Esophagus muscularis mucosa (tissue), 4 donors: ENCODE results near the gene PPFIBP1. TPM values are rescaled to one million over a fixed set of nuclear protein-coding genes. Genes with fewer than 3 reads are reported as not detected.
"Not testable (repeated sequence)": the region's sequence is repeated elsewhere in the genome, so short reads cannot be mapped to it uniquely, and the experiment has no call there.

Source experiments
- DNase-seq: peaks from one replicate; pipeline ENCODE4 v3.0.0-alpha.2; 2017; ENCODE audit errors: extremely low spot score
- H3K27ac ChIP-seq, 4 donors: fragments of 200-600 bp; sonication (generic); replicated peaks in 1 of 4; 1 replicate in 3 of 4; 2 replicates in 1 of 4; pipeline ENCODE4 v1.5.1; 2016 to 2019; ENCODE audit warnings: mild to moderate bottlenecking in 1 of 4
- H3K27me3 ChIP-seq, 4 donors: fragments of 200-600 bp; sonication (generic); one replicate each; pipeline versions ENCODE4 v1.5.1 to v1.6.0; 2016 to 2019
- H3K36me3 ChIP-seq, 4 donors: fragments of 200-600 bp; sonication (generic); one replicate each; pipeline ENCODE4 v1.5.1; 2016 to 2019
- H3K4me1 ChIP-seq, 4 donors: fragments of 200-600 bp; sonication (generic); one replicate each; pipeline ENCODE4 v1.5.1; 2016 to 2019
- H3K4me3 ChIP-seq, 4 donors: fragments of 200-600 bp; sonication (generic); 1 replicate in 2 of 4; 2 replicates in 2 of 4; pipeline ENCODE4 v1.5.1; 2016 to 2019; ENCODE audit warnings: mild to moderate bottlenecking in 4 of 4, moderate library complexity in 1 of 4
- H3K9me3 ChIP-seq, 4 donors: fragments of 200-600 bp; sonication (generic); 1 replicate in 3 of 4; 2 replicates in 1 of 4; pipeline ENCODE4 v1.5.1; 2016 to 2019
- CTCF ChIP-seq, 3 experiments: fragments of 200-600 bp in 2 of 3; fragments of 450-650 bp in 1 of 3; sonication (generic) in 2 of 3; IDR thresholded peaks; one replicate each; pipeline ENCODE4 v1.5.1; 2017 to 2019; ENCODE audit warnings: antibody characterized with exemption in 3 of 3, mild to moderate bottlenecking in 2 of 3, moderate library complexity in 1 of 3
- EP300 ChIP-seq: sonication (generic); formaldehyde crosslinking; IDR thresholded peaks from one replicate; pipeline ENCODE4 v1.6.1; 2017; ENCODE audit warnings: antibody characterized with exemption
- POLR2A ChIP-seq: fragments of 450-650 bp; IDR thresholded peaks from one replicate; pipeline ENCODE4 v1.6.1; 2017; ENCODE audit warnings: antibody characterized with exemption, moderate library complexity, mild to moderate bottlenecking, low read depth
- POLR2AphosphoS5 ChIP-seq, 2 donors: sonication (generic); formaldehyde crosslinking; IDR thresholded peaks; one replicate each; pipeline ENCODE4 v1.6.1; 2017; ENCODE audit warnings: antibody characterized with exemption in 2 of 2
- WGBS: methylation state at CpG from one replicate; pipeline ENCODE4 v1.1.5; 2018; 5-methylcytosine and 5-hydroxymethylcytosine counted together
- intact Hi-C: fragments of 100-400 bp; cut with DNase I; formaldehyde crosslinking; loops from one replicate; pipeline ENCODE4 v1.15.1; 2023
- total RNA-seq, 4 donors: library from RNA; depleted of rRNA; stranded (reverse); fragments of >200 nt; gene quantifications; one replicate each; pipeline versions ENCODE4 v1.1.0 to v1.2.1, GENCODE V29; 2016

Gene PPFIBP1
- total RNA-seq, 4 donors from 2014 or later = 53.2 to 79.0 (median 66.5) TPM

GRCh38 chr12:27539191-27539631 is 15.2 kb downstream of the PPFIBP1 start:
- TF ChIP-seq EP300 (no peak), POLR2AphosphoS5 (IDR thresholded peaks at IDR 0.05) (no peak), POLR2A (no peak), CTCF (IDR thresholded peaks at IDR 0.05) (no peak)
- H3K9me3 ChIP-seq = no peaks in the 10 kb centered on the region

GRCh38 chr12:27541031-27541719 is 17.2 kb downstream of the PPFIBP1 start:
- no peak for DNase-seq
- Histone ChIP-seq H3K4me1 (peaks cover 50 to 78% (median 52%) of the 10 kb centered on the region in 4 donors), H3K9me3 (no peaks in the 10 kb centered on the region), H3K4me3 (no peak overlapping the region), H3K36me3 (peaks cover 0 to 3% (median 1%) of the 10 kb centered on the region in 4 donors), H3K27ac (no peak overlapping the region), H3K27me3 (no peaks in the 10 kb centered on the region)
- intact Hi-C loops = no loop called here
- no peak for TF ChIP-seq EP300
- no peak for TF ChIP-seq POLR2AphosphoS5 (IDR thresholded peaks at IDR 0.05)
- TF ChIP-seq CTCF (IDR thresholded peaks at IDR 0.05) = no peak
- TF ChIP-seq POLR2A = no peak
- WGBS = 92% methylated on average over 7 of the region's 8 CpGs

More at GRCh38 chr12:27539191-27539631, 15.2 kb downstream of the PPFIBP1 start:
- DNase-seq = no peak
- Histone ChIP-seq H3K4me3 (no peak overlapping the region), H3K27me3 (no peaks in the 10 kb centered on the region), H3K36me3 (peaks cover 0 to 12% (median 5%) of the 10 kb centered on the region in 4 donors), H3K4me1 (peaks cover 41 to 68% (median 44%) of the 10 kb centered on the region in 4 donors), H3K27ac (peak overlapping the region in 1 of 4 donors; percentile 9)
- WGBS = 44% methylated on average over 4 of the region's 4 CpGs
- intact Hi-C loops = no loop called here

- Histone ChIP-seq H3K4me1 (peaks cover 43 to 78% (median 49%) of the 10 kb centered on the region in 4 donors), H3K36me3 (no peaks in the 10 kb centered on the region), H3K27ac (no peak overlapping the region), H3K4me3 (no peak overlapping the region), H3K9me3 (no peaks in the 10 kb centered on the region), H3K27me3 (no peaks in the 10 kb centered on the region)
- intact Hi-C loops = no loop called here
- 55% methylated on average over 5 of the region's 5 CpGs for WGBS
- DNase-seq = no peak
- TF ChIP-seq EP300 (no peak), CTCF (IDR thresholded peaks at IDR 0.05) (no peak), POLR2A (no peak), POLR2AphosphoS5 (IDR thresholded peaks at IDR 0.05) (peak in 1 of 2 donors; percentile 41)
These were observed 18.6 kb downstream of the PPFIBP1 start for GRCh38 chr12:27542628-27543027.

GRCh38 chr12:27544858-27545257 is 20.9 kb downstream of the PPFIBP1 start:
- peaks cover 44 to 78% (median 52%) of the 10 kb centered on the region in 4 donors for H3K4me1 ChIP-seq
- 89% methylated on average over 1 of the region's 1 CpG for WGBS
- H3K27ac ChIP-seq, H3K9me3 ChIP-seq, DNase-seq, intact Hi-C loops, H3K4me3 ChIP-seq, H3K27me3 ChIP-seq, H3K36me3 ChIP-seq: not testable (repeated sequence)

GRCh38 chr12:27545665-27546064 is 21.7 kb downstream of the PPFIBP1 start:
- 92% methylated on average over 9 of the region's 9 CpGs for WGBS

More at GRCh38 chr12:27545665-27546064, 21.7 kb downstream of the PPFIBP1 start:
- intact Hi-C loops = no loop called here
- Histone ChIP-seq H3K4me3 (no peak overlapping the region), H3K4me1 (peaks cover 52 to 81% (median 60%) of the 10 kb centered on the region in 4 donors), H3K27me3 (no peaks in the 10 kb centered on the region), H3K36me3 (no peaks in the 10 kb centered on the region), H3K9me3 (no peaks in the 10 kb centered on the region), H3K27ac (no peak overlapping the region)
- TF ChIP-seq CTCF (IDR thresholded peaks at IDR 0.05) (no peak), POLR2AphosphoS5 (IDR thresholded peaks at IDR 0.05) (no peak), POLR2A (no peak)
- DNase-seq = no peak
